Ectodermal cell (in vitro differentiated cells): ENCODE data around the gene TRANK1.
"Not testable (repeated sequence)": the region's sequence is repeated elsewhere in the genome, so short reads cannot be mapped to it uniquely, and the experiment has no call there.

Source experiments
- H3K27ac ChIP-seq: 2 replicates; pipeline ENCODE4 v1.7.0; 2013; ENCODE audit warnings: mild to moderate bottlenecking, low read depth, low read length; ENCODE audit not compliant: insufficient read depth, poor library complexity, severe bottlenecking
- H3K27me3 ChIP-seq: 2 replicates; pipeline ENCODE4 v1.7.0; 2013; ENCODE audit warnings: mild to moderate bottlenecking, low read length; ENCODE audit not compliant: insufficient read depth, control insufficient read depth, poor library complexity, severe bottlenecking
- H3K36me3 ChIP-seq: one replicate; pipeline ENCODE4 v1.7.0; 2013; ENCODE audit warnings: low read length; ENCODE audit not compliant: control insufficient read depth, insufficient read depth
- H3K4me1 ChIP-seq: one replicate; pipeline ENCODE4 v1.7.0; 2013; ENCODE audit warnings: low read length; ENCODE audit not compliant: control insufficient read depth, insufficient read depth
- H3K4me3 ChIP-seq: 2 replicates; pipeline ENCODE4 v1.7.0; 2013; ENCODE audit warnings: low read depth, low read length, control low read depth; ENCODE audit not compliant: insufficient read depth
- H3K9me3 ChIP-seq: 2 replicates; pipeline ENCODE4 v1.7.0; 2013; ENCODE audit warnings: mild to moderate bottlenecking, low read length, moderate library complexity; ENCODE audit not compliant: control insufficient read depth
- WGBS, 2 experiments: methylation state at CpG; one replicate each; pipeline ENCODE4 v1.1.7; 2013; ENCODE audit warnings: missing lambda C conversion rate in 2 of 2; 5-methylcytosine and 5-hydroxymethylcytosine counted together

The TRANK1 gene

GRCh38 chr3:36893137-36893557 is 51.7 kb downstream of the TRANK1 start:
- 91 to 94% methylated on average over 2 of the region's 2 CpGs for WGBS, 2 experiments
- Histone ChIP-seq H3K4me3 (no peak overlapping the region), H3K27ac (no peak overlapping the region)

GRCh38 chr3:36892457-36893136 is 52.3 kb downstream of the TRANK1 start:
- 96% methylated on average over 10 of the region's 12 CpGs for WGBS, 2 experiments
- H3K36me3 ChIP-seq, result no peaks in the 10 kb centered on the region
- no peaks in the 10 kb centered on the region for H3K9me3 ChIP-seq
- no peak overlapping the region for H3K27ac ChIP-seq
- no peak overlapping the region for H3K4me3 ChIP-seq
- peaks cover 4% of the 10 kb centered on the region for H3K4me1 ChIP-seq
- no peaks in the 10 kb centered on the region for H3K27me3 ChIP-seq

More at GRCh38 chr3:36893137-36893557, 51.7 kb downstream of the TRANK1 start:
- peaks cover 4% of the 10 kb centered on the region for H3K4me1 ChIP-seq
- no peaks in the 10 kb centered on the region for H3K27me3 ChIP-seq
- H3K9me3 ChIP-seq, result no peaks in the 10 kb centered on the region
- no peaks in the 10 kb centered on the region for H3K36me3 ChIP-seq

- Histone ChIP-seq H3K27me3 (no peaks in the 10 kb centered on the region), H3K27ac (no peak overlapping the region), H3K9me3 (no peaks in the 10 kb centered on the region), H3K36me3 (no peaks in the 10 kb centered on the region), H3K4me1 (peaks cover 4% of the 10 kb centered on the region), H3K4me3 (no peak overlapping the region)
- WGBS, 2 experiments, result 80 to 83% methylated on average over 4 of the region's 4 CpGs
Observed at GRCh38 chr3:36891701-36892160, 53.1 kb downstream of the TRANK1 start.

DNA sequence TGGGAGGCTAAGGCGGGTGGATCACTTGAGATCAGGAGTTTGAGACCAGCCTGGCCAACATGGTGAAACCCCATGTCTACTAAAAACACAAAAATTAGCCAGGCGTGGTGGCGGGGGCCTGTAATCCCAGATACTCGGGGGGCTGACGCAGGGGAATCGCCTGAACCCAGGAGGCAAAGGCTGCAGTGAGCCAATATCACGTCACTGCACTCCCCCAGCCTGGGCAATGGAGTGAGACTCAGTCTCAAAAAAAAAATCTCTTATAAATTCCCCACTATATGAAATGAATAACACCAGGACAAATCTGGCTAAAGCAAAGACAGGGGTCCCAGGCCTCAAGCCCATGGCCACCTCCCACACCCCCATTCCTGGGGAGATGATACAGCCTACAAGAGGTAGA is 53.8 kb downstream of the TRANK1 start:
- WGBS, 2 experiments, result 95 to 96% methylated on average over 7 of the region's 7 CpGs

DNA sequence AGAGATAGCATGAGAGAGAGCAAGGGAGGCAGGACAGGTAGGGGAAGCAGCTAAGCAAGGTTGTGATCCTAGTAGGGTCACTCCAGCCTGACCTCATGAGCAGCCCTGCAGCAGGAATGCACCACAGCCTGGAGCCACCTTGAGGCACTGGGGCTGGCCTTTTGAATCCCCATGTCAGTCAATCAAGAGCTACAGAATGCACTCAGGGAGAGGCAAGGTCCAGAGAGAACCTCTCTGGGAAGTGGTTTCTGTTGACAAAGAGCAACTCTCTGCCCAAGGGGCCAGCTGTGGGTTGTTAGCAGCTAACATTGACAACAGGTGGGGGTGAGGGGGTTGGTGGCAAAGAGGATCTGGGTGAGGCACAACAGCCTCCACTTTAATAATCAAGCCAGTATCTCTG is 54.6 kb downstream of the TRANK1 start:
- no peak overlapping the region for H3K27ac ChIP-seq
- no peaks in the 10 kb centered on the region for H3K9me3 ChIP-seq
- peaks cover 4% of the 10 kb centered on the region for H3K4me1 ChIP-seq
- no peak overlapping the region for H3K4me3 ChIP-seq
- no peaks in the 10 kb centered on the region for H3K27me3 ChIP-seq
- no peaks in the 10 kb centered on the region for H3K36me3 ChIP-seq

More for the DNA sequence above, 53.8 kb downstream of the TRANK1 start:
- H3K27ac ChIP-seq, H3K4me3 ChIP-seq, H3K4me1 ChIP-seq, H3K9me3 ChIP-seq, H3K36me3 ChIP-seq, H3K27me3 ChIP-seq: not testable (repeated sequence)

- no peaks in the 10 kb centered on the region for H3K36me3 ChIP-seq
- whole genome bisulfite sequencing, 2 experiments, result 88 to 94% methylated on average over 3 to 4 of the region's 4 CpGs
- no peaks in the 10 kb centered on the region for H3K27me3 ChIP-seq
- H3K27ac ChIP-seq, result no peak overlapping the region
- no peaks in the 10 kb centered on the region for H3K9me3 ChIP-seq
- H3K4me3 ChIP-seq, result no peak overlapping the region
- H3K4me1 ChIP-seq, result no peaks in the 10 kb centered on the region
Observed at GRCh38 chr3:36881735-36882134, 63.1 kb downstream of the TRANK1 start.

- not testable (repeated sequence) for H3K27me3 ChIP-seq, H3K9me3 ChIP-seq, H3K4me3 ChIP-seq, H3K36me3 ChIP-seq, H3K4me1 ChIP-seq, H3K27ac ChIP-seq
- 89 to 96% methylated on average over 1 of the region's 1 CpG for WGBS, 2 experiments
Observed at GRCh38 chr3:36879842-36880241, 65.0 kb downstream of the TRANK1 start.

DNA sequence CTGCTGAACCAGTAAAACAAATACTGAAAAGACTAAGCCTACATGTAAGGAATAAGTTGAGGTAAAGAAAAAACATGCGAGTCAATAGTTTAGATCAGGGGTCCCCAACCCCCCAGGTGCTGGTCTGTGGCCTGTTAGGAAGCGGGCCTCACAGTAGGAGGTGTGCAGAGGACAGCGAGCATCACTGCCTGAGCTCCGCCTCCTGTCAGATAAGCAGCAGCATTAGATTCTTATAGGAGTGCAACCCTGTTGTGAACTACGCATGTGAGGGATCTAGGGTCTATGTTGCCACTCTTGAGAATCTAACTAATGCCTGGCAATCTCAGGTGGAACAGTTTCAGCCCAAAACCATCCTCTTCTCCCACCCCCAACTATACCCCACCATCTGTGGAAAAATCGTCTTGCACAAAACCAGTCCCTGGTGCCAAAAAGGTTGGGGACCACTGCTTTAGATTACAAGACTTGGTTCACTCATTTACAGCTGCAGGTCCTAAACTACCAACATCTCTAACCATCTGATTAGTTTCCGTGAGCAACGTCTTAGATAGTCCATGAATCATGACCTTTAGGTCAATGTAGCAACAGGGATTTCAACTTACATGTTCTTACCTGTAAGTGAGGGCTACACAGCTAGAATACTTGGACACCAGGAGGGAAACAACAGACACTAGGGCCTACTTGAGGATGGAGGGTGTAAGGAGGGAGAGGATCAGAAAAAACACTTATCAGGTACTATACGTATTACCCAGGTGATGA is 66.7 kb downstream of the TRANK1 start:
- WGBS, 2 experiments, result 76 to 79% methylated on average over 9 of the region's 9 CpGs
- no peaks in the 10 kb centered on the region for H3K36me3 ChIP-seq
- no peak overlapping the region for H3K4me3 ChIP-seq
- no peaks in the 10 kb centered on the region for H3K27me3 ChIP-seq
- H3K4me1 ChIP-seq, result peaks cover 5% of the 10 kb centered on the region
- no peaks in the 10 kb centered on the region for H3K9me3 ChIP-seq
- H3K27ac ChIP-seq, result no peak overlapping the region

DNA sequence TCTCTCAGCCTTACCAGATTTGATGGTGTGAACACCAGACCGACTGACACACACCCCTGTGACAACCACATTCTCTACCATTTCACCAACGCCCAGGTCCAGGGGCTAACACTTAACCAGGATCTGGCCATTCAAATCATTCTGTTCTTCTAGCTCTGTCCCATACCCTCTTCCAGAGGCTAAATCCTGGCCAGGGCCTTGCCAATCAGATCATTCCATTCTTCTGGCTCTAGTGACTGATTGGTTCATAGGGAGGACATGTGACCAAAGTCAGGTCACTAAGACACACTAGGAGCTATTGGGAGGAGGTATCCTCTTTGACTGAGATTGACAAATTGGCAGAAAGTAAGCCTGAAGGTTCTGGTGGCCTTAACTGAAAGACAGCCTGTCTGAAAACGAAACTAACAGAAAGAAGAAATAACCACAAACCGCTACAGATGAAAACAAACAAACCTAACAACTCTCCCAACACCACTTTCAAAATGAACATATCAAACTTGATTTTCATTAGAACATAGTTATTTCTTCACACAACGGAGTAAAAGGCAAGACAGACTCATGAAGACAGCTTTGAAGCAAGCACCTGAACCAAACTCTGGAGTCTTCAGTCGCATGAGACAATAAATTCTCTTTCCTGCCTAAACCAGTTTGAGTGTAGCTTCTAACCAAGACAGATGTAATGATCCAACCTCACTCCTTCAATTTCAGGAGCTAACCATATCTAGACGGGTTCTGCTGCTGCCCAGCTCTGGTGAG is 68.5 kb downstream of the TRANK1 start:
- Histone ChIP-seq H3K27ac (no peak overlapping the region), H3K9me3 (no peaks in the 10 kb centered on the region), H3K27me3 (no peaks in the 10 kb centered on the region), H3K4me3 (no peak overlapping the region), H3K4me1 (peaks cover 5% of the 10 kb centered on the region), H3K36me3 (no peaks in the 10 kb centered on the region)
- WGBS, 2 experiments, result 93 to 94% methylated on average over 7 of the region's 7 CpGs

GRCh38 chr3:36875397-36875796 is 69.5 kb downstream of the TRANK1 start:
- Histone ChIP-seq H3K9me3 (no peaks in the 10 kb centered on the region), H3K36me3 (no peaks in the 10 kb centered on the region)
- WGBS, 2 experiments, result 86 to 98% methylated on average over 1 to 3 of the region's 3 CpGs

More at GRCh38 chr3:36875397-36875796, 69.5 kb downstream of the TRANK1 start:
- no peak overlapping the region for H3K4me3 ChIP-seq
- no peaks in the 10 kb centered on the region for H3K27me3 ChIP-seq
- H3K4me1 ChIP-seq, result peaks cover 5% of the 10 kb centered on the region
- H3K27ac ChIP-seq, result no peak overlapping the region
